Head of caudate nucleus (tissue), 42 donors: ENCODE measurements around the gene UXS1.

Experiments
- DNase-seq, 42 donors: peaks; one replicate each; pipeline versions ENCODE4 v3.0.0 to v3.0.0-alpha.2; 2020 to 2021; ENCODE audit warnings: mixed read lengths in 7 of 42
- intact Hi-C: fragments of 100-400 bp; cut with DNase I; formaldehyde crosslinking; loops from one replicate; pipeline ENCODE4 v1.15.0; 2022

The UXS1 gene

DNA sequence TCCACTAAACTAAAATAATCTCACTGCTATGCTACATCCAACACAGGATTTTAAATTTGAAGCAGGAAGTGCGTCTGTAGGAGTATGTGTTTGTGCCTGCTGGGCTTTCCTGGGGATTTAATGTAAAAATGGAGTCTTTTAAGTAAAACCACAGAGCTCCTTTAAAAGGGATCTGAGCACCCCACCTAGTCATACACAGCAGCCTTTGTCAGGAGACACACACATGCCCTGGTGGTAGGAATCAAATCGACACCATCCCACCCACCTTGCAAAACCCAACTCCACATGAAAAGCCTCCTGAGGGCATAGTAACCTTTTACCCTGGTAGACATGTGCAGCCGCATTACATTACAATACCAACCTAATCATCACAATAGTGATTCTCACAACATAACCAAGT is 29.1 kb downstream of the UXS1 start:
- DNase-seq = no peak
- intact Hi-C loops = no loop called here

GRCh38 chr2:106163948-106164545 is 30.1 kb downstream of the UXS1 start:
- DNase-seq = no peak

GRCh38 chr2:106161938-106162820 is 31.9 kb downstream of the UXS1 start:
- intact Hi-C loops = no loop called here
- DNase-seq = no peak

More at GRCh38 chr2:106163948-106164545, 30.1 kb downstream of the UXS1 start:
- intact Hi-C loops = no loop called here

- no peak for DNase-seq
- intact Hi-C loops = no loop called here
These were observed 32.8 kb downstream of the UXS1 start for GRCh38 chr2:106161341-106161740.

DNA sequence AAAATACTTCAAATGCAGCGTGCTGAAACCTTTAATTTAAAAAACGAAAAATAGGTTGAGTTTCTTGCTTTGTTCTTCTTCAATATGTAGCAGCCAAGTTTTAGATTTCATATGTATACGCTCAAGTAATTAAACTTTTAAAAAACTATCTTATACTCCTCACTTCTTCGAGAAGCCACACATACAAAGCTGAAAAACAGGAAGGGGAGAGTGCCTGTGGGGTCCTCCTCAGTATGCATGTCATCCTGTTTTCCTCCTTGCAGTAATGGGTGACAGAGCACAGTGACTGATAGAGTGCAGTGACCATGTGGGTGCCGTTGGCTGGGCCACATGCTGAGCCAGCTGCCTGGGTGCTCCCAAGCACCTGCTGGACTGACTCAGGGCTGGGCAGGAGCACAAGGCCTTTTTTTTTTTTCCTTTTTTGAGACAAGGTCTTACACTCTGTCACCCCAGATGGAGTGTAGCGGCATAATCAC is 33.3 kb downstream of the UXS1 start:
- no peak for DNase-seq
- intact Hi-C loops = no loop called here

GRCh38 chr2:106159866-106160785 is 34.0 kb downstream of the UXS1 start:
- intact Hi-C loops = no loop called here
- DNase-seq = peak in 38 of 42 donors; percentile 15 to 80 (median 48)

DNA sequence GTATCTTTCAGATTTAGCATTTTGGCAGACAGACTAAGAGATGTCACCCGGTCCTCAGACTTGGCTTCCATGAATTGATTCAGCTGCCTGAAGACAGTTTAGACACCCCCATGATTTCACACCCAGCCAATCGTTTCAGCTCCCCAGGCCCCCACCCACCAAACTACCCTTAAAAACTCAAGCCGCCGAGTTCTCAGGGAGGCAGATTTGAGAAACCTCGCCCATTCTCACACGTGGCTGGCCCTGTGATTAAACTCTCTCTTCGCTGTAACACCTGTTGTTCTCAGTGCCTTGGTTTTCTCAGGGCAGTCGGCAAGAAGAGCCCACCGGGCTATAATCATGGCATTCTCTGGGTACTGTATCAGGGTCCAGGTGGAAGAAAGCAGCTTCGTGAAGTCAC is 35.2 kb downstream of the UXS1 start:
- intact Hi-C loops = no loop called here
- no peak for DNase-seq

- DNase-seq = no peak
- intact Hi-C loops = no loop called here
These were observed 36.0 kb downstream of the UXS1 start for GRCh38 chr2:106158131-106158530.

DNA sequence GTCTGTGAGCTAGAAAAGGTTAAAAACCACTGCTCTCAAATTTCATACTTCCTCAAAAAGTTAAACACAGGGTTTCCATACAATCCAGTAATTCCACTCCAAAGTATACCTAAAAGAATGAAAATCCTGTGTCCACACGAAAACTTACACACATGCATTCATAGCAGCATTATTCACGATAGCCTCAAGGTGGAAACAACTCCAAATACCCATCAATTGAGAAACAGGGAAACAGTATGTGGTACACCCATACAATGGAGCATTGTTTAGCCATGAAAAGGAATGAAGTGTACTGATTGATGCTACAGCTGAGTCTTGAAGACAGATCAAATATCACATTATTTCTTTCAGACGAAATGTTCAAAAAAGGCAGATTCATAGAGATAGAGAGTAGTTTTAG is 36.7 kb downstream of the UXS1 start:
- no peak for DNase-seq
- intact Hi-C loops = no loop called here

DNA sequence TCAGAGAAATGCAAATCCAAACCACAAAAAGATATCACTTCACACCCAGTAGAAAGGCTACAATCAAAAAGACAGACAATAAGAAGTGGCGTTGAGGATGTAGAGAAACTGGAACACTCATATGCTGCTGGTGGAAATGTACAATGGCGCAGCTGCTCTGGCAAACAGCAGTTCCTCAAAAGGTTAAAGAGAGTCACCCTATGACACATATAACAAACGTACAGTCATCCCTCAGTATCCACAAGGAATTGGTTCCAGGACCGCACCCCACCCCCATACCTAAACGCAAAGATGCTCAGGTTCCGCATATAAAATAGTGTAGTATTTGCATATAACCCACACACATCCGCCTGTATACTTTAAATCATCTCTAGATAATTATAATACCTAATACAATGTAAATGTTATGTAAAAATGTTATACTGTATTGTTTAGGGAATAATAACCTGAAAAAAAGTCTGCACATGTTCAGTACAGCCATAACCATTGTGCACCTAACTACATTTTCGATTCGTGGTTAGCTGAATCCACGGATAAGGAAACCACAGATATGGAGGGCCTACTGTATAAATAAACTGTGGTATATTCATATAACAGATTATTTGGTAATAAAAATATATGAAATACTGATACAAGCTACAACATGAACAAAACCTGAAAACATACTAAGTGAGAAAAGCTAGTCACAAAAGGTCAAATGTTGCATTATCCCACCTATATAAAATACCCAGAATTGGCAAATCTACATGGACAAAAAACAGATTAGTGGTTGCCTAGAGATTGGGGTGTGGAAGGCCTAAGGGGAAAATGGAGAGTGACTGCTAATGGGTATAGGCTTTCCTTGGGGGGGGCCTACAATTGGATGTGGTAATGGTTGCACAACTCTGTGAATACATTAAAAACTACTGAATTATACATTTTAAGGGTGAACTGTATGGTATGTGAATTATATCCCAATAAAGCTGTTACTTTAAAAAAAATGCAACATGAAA is 37.5 kb downstream of the UXS1 start:
- intact Hi-C loops = no loop called here
- no peak for DNase-seq

GRCh38 chr2:106153781-106154180 is 40.3 kb downstream of the UXS1 start:
- no peak for DNase-seq
- intact Hi-C loops = no loop called here

DNA sequence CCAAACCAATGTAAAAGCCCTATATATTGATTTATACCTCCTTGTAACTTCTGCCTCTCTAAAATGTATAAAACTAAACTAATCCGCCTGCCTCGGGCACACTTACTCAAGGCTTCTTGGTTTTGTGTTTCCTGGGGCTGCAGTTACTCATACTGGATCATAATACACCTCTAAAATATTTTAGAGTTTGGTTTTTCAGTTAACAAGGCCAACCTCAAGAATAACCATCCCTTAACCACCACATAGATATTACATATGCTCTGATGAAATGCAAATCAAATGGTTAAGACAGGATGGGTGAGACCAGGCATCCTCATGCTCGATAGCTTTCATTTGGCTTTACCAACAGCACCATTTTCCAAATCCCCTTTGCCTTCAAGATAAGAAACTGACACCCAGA is 46.4 kb downstream of the UXS1 start:
- no peak for DNase-seq
- intact Hi-C loops = no loop called here

DNA sequence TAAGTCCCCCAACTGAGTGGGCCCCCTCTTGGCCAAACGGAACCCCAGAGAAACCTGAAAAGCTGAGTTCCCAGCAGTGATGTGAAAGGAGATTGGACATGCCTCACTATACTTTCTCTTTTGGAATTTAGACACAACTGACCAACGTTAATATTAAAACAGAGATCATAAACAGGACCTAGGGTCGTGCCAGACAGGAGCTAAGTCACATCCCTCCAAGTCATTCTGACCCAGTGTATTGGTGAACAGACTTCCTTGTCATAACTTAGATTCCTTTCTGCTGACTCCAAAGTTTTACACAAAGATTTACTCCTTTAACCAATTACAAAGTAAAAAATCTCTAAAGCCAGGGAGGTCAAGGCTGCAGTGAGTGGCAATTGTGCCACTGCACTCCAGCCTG is 46.9 kb downstream of the UXS1 start:
- no peak for DNase-seq
- intact Hi-C loops = no loop called here

- intact Hi-C loops = no loop called here
- no peak for DNase-seq
These were observed 49.3 kb downstream of the UXS1 start for GRCh38 chr2:106144621-106145331.

DNA sequence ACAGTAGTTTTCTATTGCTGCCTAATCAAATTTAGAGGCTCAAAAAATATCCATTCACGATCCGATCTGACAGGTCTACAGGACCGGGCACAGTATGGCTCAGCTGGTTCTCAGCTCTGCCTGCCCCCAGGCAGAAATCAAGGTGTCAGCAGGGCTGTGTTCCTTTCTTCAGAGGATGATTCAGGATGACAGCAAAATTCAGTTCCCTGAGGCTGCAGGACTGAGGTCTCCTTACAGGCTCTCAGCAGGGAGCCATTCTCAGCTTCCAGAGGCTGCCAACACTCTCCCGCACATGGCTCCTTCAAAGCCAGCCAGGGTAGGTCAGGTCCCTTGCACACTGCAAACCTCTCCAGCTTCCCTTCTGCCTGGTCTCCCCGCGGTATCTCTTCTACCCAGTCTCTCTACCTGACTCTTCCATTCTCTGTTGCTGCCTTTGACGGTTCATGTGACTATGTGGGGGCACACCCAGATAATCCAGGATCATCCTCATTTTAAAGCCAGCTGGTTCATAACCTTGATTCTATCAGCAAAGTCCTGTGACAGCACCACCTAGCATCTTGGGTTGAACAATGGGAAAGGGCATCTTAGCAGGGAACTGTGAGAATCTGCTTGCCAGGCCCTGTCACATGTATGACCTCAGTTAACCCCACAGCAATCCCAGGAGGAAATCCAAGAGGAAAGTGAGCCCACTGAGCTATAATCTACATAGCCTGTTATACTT is 50.4 kb downstream of the UXS1 start:
- intact Hi-C loops = no loop called here
- no peak for DNase-seq

DNA sequence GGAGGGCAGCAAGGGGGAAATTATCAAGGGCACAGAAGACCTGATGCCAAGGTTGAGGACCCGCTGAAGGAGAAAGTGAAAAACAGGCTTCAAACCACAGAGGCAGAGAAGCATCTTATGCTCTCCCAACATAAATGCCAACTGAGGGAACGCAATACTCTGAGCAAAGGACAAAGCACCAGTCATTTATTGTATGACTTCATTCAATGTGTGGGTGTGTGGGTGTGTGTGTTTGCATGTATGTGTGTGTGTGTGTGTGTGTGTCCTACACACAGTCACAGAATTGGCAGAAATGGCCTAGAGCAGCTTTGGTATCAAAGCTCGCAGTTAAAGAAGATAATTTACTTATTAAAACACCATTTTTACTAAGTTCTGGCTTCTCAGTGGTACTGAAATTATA is 51.4 kb downstream of the UXS1 start:
- DNase-seq = no peak
- intact Hi-C loops = no loop called here

DNA sequence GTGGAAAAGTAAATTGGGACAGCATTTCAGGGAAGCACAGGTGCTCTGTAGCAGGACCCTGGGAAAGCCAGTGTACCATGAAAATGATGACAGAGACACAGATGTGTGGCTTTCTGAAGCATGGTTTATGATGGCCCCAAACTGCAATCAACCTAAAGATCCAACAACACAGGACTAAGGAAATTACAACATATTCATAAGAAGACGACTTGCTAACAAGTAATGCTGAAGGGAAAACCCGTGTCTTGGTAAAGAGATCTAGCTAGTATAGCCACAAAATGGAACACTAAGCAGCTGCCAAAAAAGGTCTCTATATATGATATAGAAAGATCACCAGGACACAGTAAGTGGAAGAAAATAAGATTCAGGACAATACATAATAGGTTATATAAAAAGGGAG is 53.2 kb downstream of the UXS1 start:
- intact Hi-C loops = no loop called here
- no peak for DNase-seq
